GM21619 (cell line): Measurements from ENCODE around the gene PCMTD2.

Source experiments
- ATAC-seq: cut with Tn5 transposase; IDR thresholded peaks from one replicate; pipeline ENCODE4 v1.9.1; 2021; ENCODE audit not compliant: unreplicated experiment

Gene PCMTD2

GRCh38 chr20:64238115-64238825, 17.3 kb upstream of the PCMTD2 start:
- no peak for ATAC-seq

DNA sequence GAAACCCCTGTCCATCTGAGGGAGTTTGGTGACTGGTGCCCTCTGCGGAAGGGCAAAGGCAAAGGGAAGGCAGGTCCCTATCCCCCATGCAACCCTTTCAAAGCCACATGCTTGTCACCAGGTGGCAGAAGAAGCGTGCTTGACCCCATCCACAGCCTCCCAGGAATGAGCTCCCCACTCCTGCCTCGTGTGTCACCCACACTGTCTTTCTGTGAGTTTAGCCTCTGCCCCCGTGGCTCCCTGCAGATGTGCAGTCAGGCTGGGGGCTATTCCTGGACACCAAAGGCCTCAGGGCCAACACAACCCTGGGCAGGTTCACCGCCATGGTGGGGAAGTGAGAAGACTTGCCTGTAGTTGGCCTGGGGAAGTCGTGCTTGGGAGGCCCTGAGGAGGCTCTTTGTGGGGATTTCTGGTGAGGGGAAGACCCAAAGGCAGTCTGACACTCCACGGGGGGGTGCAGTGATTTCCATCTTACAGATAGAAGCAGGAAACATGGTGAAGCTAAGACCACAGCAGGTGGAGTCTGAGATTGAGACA, 16.6 kb upstream of the PCMTD2 start:
- no peak for ATAC-seq

DNA sequence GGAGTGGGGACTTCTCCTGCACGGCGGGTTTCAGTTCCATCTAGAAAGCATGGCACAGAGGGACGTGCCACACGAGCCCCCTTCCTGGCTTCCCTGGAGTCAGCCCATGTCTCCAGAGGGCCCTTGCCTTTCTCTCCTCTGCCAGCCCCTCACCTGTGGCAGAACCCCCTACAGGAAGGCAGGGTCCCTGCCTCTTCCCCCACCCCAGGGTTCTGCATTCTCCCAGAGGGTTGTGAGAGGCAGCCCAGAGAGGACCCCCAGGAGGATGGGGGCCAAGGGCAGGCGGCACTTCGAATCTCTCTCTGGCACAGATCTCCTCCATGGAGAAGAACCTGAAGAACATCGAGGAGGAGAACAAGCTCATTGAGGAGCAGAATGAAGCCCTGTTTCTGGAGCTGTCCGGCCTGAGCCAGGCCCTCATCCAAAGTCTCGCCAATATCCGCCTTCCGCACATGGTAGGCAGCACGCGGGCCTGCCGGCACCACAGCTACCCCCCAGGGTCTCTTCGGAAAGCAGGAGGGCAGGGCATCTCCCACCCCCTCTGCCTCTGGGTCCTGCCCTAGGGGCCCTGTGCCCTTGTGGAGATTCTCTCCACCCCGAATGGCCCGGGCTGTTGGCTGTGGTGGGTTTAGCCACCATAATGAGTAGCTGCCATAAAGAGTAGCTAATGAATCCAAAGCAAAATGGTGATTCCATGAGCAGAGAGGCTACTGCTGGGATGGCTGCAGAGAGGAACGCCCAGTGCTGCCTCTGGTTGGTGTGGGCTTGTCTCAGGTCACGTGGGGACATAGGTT, 15.9 kb upstream of the PCMTD2 start:
- no peak for ATAC-seq

GRCh38 chr20:64240243-64241015, 15.1 kb upstream of the PCMTD2 start:
- no peak for ATAC-seq

DNA sequence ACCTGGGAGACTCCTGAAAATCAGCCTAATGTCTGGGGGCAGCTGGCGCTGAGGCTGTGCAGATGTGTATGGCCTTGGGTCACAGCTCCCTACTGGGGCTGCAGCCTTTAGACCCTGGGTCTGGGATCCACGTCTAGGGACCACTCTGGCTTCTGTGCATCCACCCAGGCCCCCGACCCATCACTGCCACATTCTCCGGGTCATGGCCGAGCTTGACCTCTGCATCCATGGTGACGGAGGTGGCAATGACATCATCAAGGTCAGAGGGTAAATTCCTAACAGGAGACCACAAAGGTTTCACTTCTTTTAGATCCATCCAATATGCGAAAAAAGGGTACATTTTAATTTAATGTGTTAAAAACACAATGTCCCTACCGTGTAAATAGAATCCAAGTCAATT, 14.5 kb upstream of the PCMTD2 start:
- ATAC-seq, result no peak

GRCh38 chr20:64242003-64242796, 13.3 kb upstream of the PCMTD2 start:
- ATAC-seq, result no peak

DNA sequence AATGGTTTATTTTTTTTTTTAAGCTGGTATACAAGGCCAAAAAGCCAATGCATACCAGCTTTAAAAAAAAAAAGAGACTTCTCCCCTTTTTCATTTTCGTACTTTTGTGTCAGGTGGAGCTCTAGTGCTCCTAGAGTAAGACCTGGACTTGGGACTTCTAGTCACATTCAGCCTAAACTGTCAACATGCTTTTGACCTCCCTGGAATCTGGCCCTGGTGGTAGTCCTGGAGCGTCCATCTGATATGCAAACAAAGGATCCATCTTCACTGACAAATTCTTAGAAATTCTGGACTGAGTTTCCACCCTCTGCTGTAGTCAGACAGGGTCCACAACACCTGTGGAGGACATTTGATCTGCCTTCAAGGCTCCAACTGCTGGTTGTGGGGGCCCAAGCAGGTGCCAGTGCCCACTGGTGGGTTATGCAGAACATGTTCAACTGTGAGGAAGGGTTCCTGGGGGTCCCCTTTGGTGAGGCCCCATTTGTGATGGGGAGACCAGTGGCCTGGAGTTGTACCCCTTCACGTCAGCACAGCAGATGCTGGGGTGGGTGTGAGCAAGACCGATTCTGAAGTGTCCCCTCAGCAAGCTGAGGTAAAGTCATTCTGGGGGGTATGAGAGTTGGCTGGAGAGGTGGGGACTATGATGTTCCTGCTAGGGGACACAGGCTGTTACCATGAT, 12.6 kb upstream of the PCMTD2 start:
- no peak for ATAC-seq

DNA sequence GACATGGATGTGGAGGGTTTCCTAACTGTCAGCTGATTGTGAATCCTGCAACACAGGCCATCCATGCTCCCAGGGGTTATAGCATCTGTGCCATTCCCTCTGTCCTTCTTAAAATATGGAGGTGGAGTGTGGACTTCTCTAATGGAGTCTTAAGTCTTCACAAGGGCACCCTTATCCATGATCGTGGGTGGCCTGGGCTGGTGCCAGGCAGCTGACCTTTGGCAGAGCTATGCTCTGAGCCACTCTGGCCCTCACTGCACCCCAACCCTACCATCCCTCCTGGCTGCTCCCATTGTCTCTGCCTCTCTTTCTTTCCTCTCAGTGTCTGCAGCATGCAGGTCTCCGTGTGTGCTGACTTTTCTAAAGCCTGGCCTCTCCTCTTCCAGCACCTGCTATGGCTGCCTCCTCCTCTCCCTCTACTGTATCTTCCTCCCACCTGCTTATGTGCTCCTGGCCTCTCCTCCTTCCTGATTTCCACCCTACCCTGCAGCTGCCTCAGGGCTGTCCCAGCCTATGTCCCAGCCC, 11.2 kb upstream of the PCMTD2 start:
- no peak for ATAC-seq

- ATAC-seq, result no peak
Measured at GRCh38 chr20:64244870-64245603, 10.5 kb upstream of the PCMTD2 start.

DNA sequence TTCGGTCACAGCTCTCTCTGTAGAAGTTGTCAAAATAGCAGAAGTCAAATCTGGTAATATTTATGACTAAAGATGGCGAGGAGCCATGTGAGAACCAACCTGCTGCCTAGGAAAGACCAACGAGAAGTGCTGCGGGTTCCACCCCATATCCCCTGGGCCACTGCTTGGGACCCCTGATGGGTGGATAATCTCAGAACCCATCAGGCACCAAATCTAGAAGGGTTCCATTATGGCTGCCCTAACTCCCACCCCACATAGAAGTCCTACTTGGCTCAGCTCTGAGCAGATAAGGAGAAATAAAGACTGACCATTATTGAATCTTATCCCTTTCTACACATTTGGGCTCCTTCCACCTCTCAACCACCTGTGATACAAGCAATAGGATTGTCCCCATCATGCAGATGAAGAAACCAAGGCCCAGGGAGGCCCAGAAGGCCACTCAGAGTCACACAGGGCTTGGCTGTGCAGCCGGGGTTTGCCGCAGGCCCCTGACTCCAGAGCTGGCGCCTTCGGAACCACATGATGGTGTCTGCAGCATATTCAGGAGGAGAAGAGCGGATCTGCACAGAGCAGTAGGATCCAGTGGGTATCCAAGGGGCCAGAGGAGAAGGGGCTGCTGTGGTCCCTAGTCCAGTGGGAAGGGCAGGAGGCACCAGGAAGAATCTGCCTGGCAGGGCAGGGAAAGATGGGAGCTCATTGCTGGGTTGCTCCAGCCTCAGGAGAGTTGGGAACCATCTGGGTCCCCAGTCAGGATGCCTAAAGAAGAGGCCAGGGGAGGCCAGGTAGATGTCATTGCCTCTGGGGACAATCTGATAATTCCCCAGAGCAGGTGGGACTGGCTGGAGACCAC, 9.6 kb upstream of the PCMTD2 start:
- ATAC-seq, result no peak

DNA sequence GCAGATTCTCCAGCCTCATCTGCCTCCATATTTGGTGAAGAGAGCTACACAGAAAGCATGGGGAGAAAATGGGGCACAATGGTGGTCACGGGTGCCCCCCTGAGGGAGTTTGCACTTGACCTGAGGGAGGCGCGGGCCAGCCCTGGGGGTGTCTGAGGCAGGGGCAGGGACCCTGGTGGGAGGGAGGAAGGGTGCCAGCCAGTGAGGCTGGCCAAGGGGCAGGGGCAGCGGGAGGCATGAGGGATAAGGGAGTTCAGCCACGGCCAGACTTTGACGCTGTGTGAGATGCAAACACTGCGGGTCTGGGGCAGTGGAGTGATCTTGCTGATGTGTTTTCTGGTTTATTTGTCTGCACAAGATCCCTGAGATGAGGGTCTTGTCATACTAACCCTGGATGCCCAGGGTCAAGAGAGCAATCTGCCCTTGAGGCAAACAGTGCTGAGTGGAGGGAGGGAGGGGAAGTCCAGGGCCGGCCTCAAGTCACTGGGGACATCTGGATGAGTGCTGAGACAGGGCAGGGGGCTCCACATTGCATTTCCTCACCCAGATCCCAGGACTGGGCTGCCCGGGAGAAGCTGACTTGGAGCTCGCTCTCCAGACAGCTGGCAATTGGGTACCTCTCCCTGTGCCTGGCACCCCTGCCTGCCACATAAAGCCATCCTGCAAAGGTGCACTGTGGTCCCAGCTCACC, 8.8 kb upstream of the PCMTD2 start:
- no peak for ATAC-seq

DNA sequence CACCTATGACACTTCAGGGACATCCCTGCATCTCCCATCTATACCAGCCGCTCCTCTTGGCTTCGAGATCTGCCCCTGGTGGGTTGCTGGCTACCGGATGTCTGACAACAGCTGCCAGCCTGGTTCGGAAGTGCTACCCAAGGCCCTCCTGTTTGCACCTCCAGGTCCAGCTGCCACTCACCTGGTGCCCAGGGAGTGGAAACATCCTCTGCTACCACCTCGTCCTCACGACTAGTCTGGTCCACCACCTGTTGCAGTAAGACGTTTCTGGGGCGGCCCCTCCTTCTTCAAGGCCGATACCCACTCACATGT, 8.3 kb upstream of the PCMTD2 start:
- no peak for ATAC-seq

- no peak for ATAC-seq
Measured at GRCh38 chr20:64247970-64248841, 7.3 kb upstream of the PCMTD2 start.

GRCh38 chr20:64250027-64250426, 5.5 kb upstream of the PCMTD2 start:
- no peak for ATAC-seq

GRCh38 chr20:64253000-64253383, 2.6 kb upstream of the PCMTD2 start:
- no peak for ATAC-seq

DNA sequence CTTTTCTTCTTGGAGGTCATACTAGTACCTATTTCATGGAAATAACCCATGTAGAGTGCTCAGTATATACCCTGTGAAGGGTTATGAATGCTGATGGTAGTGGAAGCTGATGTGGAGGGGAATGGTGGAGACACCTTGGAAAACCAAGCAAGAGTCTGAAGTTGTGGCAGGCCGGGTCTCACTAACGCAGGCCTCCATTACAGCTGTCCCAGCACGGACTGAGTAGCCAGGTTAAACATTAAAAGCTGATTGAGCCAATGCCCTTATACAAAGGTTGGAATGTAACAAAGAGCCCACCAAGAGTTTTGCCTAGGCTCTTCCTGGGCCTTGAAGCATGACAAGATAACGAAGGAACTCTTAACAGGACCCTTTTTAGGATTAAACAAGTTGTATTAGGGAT, 2.1 kb upstream of the PCMTD2 start:
- no peak for ATAC-seq

- ATAC-seq, result no peak
Measured at GRCh38 chr20:64254156-64254555, 1.4 kb upstream of the PCMTD2 start.
